Tibial artery (tissue), 4 donors: ENCODE results near the gene KRT7.

Experiments
- DNase-seq, 2 donors: peaks; one replicate each; pipeline ENCODE4 v3.0.0-alpha.2; 2019
- H3K27ac ChIP-seq, 2 donors: fragments of 200-600 bp; sonication (generic) in 1 of 2; 1 replicate in 1 of 2; 2 replicates in 1 of 2; pipeline ENCODE4 v1.5.1; 2018 to 2019; ENCODE audit warnings: mild to moderate bottlenecking in 1 of 2
- H3K27me3 ChIP-seq, 2 donors: fragments of 200-600 bp; sonication (generic) in 1 of 2; one replicate each; pipeline versions ENCODE4 v1.5.1 to v1.6.0; 2016 to 2019
- H3K36me3 ChIP-seq, 3 donors: fragments of 200-600 bp; sonication (generic) in 2 of 3; one replicate each; pipeline ENCODE4 v1.5.1; 2016 to 2019; ENCODE audit warnings: mild to moderate bottlenecking in 2 of 3
- H3K4me1 ChIP-seq, 4 donors: fragments of 200-600 bp; sonication (generic) in 2 of 4; 1 replicate in 3 of 4; 2 replicates in 1 of 4; pipeline ENCODE4 v1.5.1; 2016 to 2019
- H3K4me3 ChIP-seq, 2 donors: fragments of 200-600 bp; sonication (generic) in 1 of 2; 1 replicate in 1 of 2; 2 replicates in 1 of 2; pipeline ENCODE4 v1.5.1; 2018 to 2019; ENCODE audit warnings: mild to moderate bottlenecking in 2 of 2
- H3K9me3 ChIP-seq, 3 donors: fragments of 200-600 bp; sonication (generic) in 1 of 3; one replicate each; pipeline ENCODE4 v1.5.1; 2016 to 2019
- CTCF ChIP-seq, 2 experiments: fragments of 200-600 bp in 1 of 2; fragments of 450-650 bp in 1 of 2; IDR thresholded peaks; one replicate each; pipeline ENCODE4 v1.5.1; 2017 to 2019; ENCODE audit warnings: antibody characterized with exemption in 2 of 2, mild to moderate bottlenecking in 1 of 2, moderate library complexity in 1 of 2
- intact Hi-C: fragments of 100-400 bp; cut with DNase I; formaldehyde crosslinking; loops from one replicate; pipeline ENCODE4 v1.15.0; 2023; ENCODE audit warnings: low total_unique reads

The KRT7 gene

GRCh38 chr12:52204931-52205505 lies 28.0 kb upstream of the KRT7 start:
- no peak for DNase-seq
- no peaks in the 10 kb centered on the region for H3K9me3 ChIP-seq
- no peak for TF ChIP-seq CTCF (IDR thresholded peaks at IDR 0.05)
- peaks cover 0 to 40% (median 6%) of the 10 kb centered on the region in 4 donors for H3K4me1 ChIP-seq
- H3K27ac ChIP-seq: no peak overlapping the region
- no peaks in the 10 kb centered on the region for H3K27me3 ChIP-seq
- H3K36me3 ChIP-seq: no peaks in the 10 kb centered on the region
- no peak overlapping the region for H3K4me3 ChIP-seq
- intact Hi-C loops: no loop called here

- peak in 1 of 2 donors; percentile 9 for DNase-seq
- intact Hi-C loops: no loop called here
- no peak for TF ChIP-seq CTCF (IDR thresholded peaks at IDR 0.05)
Measured at GRCh38 chr12:52205612-52206303, 27.3 kb upstream of the KRT7 start.

DNA sequence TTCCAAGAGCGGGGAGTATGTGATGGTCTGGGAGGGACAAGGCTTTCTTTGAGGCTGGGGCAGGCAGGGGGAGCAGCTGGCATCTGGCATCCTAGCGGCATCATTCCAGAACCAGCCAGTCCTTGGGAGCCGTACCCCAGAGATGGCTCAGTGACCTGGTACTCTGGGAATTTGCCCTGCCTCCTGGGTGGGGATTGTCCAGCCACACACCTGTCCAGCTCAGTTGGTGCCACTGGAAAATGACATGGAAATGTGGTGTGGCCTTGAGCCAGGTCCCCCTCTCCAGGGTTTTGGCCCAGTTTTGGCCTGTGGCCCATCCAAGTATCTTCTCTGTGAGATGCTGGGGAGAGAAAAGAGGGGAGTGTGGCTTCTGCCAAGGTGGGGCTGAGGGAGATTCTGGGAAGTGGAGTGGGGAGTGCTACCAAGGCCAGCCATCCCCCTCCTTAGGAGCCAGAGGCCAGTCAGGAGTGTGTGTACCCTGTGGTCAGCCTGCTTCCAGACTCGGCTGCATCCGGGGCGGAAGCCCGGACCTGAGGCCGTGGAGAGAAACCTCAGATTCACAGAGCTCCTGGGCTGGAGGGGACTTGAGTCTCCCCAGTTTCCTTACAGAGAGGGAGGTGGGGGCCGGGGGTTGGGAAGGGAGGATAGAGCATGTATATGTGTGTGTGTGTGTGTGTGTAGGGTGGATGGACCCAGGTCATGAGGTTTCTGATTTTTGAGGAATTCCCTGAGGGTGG lies 26.6 kb upstream of the KRT7 start:
- Histone ChIP-seq H3K4me3 (no peak overlapping the region), H3K4me1 (peaks cover 0 to 40% (median 6%) of the 10 kb centered on the region in 4 donors), H3K9me3 (no peaks in the 10 kb centered on the region), H3K27ac (no peak overlapping the region), H3K27me3 (no peaks in the 10 kb centered on the region), H3K36me3 (no peaks in the 10 kb centered on the region)
- TF ChIP-seq CTCF (IDR thresholded peaks at IDR 0.05): no peak
- peak; percentile 10 to 58 for DNase-seq
- intact Hi-C loops: no loop called here

More at GRCh38 chr12:52205612-52206303, 27.3 kb upstream of the KRT7 start:
- H3K36me3 ChIP-seq: no peaks in the 10 kb centered on the region
- H3K27ac ChIP-seq: no peak overlapping the region
- no peak overlapping the region for H3K4me3 ChIP-seq
- peaks cover 0 to 40% (median 6%) of the 10 kb centered on the region in 4 donors for H3K4me1 ChIP-seq
- H3K9me3 ChIP-seq: no peaks in the 10 kb centered on the region
- no peaks in the 10 kb centered on the region for H3K27me3 ChIP-seq

- TF ChIP-seq CTCF (IDR thresholded peaks at IDR 0.05): no peak
- H3K9me3 ChIP-seq: no peaks in the 10 kb centered on the region
- H3K27me3 ChIP-seq: no peaks in the 10 kb centered on the region
- no peaks in the 10 kb centered on the region for H3K36me3 ChIP-seq
- peak; percentile 4 to 61 for DNase-seq
- H3K4me3 ChIP-seq: no peak overlapping the region
- intact Hi-C loops: no loop called here
- no peak overlapping the region for H3K27ac ChIP-seq
- peaks cover 0 to 38% (median 5%) of the 10 kb centered on the region in 4 donors for H3K4me1 ChIP-seq
Measured at GRCh38 chr12:52207106-52207505, 25.9 kb upstream of the KRT7 start.

- Histone ChIP-seq H3K27ac (no peak overlapping the region), H3K4me3 (no peak overlapping the region), H3K27me3 (no peaks in the 10 kb centered on the region), H3K36me3 (no peaks in the 10 kb centered on the region), H3K9me3 (no peaks in the 10 kb centered on the region), H3K4me1 (peaks cover 0 to 30% (median 2%) of the 10 kb centered on the region in 4 donors)
- no peak for TF ChIP-seq CTCF (IDR thresholded peaks at IDR 0.05)
- intact Hi-C loops: no loop called here
- DNase-seq: peak; percentile 57 to 78
Measured at GRCh38 chr12:52207895-52208294, 25.1 kb upstream of the KRT7 start.
